AG09309 (cell line): ENCODE data around the gene ANKRD23.

Experiments
- DNase-seq: peaks from one replicate; pipeline ENCODE4 v3.0.0-alpha.2; 2010; ENCODE audit warnings: low read depth
- H3K4me3 ChIP-seq: 2 replicates; pipeline ENCODE4 v1.5.1; 2011; ENCODE audit warnings: mild to moderate bottlenecking, low read depth, low read length, moderate library complexity; ENCODE audit not compliant: control insufficient read depth
- TF ChIP-seq, protein P1 (sequence below): IDR thresholded peaks from 2 replicates; pipeline ENCODE4 v1.5.1; 2011; ENCODE audit warnings: mild to moderate bottlenecking, low read depth, low read length, inconsistent platforms; ENCODE audit not compliant: insufficient read depth, control insufficient read depth; ENCODE audit errors: missing control alignments

Gene ANKRD23

DNA sequence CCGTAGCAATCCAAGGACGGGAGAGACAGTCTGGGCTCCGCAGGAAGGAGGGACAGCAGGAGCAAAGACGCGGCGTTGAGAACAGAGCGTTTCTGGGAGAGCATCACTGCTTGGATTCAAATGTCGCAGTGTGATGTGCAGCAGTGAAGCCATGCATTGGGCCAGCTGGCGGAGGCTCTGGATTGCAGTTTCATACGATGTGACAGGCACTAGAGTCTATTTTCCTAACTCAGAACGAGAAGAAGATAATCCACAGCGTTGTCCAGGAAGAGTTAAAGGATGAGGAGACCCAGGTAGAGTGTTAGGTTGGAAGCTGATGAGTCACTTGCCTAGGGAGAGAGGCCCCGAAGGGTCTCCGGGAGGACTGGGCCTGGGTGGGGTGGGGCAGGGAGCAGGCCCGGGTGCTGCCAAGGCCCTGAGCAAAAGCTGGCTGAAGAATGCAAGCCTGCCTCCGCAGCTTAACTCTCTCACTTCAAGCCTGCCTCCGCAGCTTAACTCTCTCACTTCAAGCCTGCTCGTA lies 43.7 kb upstream of the ANKRD23 start:
- TF ChIP-seq, protein P1, sequence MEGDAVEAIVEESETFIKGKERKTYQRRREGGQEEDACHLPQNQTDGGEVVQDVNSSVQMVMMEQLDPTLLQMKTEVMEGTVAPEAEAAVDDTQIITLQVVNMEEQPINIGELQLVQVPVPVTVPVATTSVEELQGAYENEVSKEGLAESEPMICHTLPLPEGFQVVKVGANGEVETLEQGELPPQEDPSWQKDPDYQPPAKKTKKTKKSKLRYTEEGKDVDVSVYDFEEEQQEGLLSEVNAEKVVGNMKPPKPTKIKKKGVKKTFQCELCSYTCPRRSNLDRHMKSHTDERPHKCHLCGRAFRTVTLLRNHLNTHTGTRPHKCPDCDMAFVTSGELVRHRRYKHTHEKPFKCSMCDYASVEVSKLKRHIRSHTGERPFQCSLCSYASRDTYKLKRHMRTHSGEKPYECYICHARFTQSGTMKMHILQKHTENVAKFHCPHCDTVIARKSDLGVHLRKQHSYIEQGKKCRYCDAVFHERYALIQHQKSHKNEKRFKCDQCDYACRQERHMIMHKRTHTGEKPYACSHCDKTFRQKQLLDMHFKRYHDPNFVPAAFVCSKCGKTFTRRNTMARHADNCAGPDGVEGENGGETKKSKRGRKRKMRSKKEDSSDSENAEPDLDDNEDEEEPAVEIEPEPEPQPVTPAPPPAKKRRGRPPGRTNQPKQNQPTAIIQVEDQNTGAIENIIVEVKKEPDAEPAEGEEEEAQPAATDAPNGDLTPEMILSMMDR, result no peak
- DNase-seq, result no peak
- H3K4me3 ChIP-seq, result no peak overlapping the region

DNA sequence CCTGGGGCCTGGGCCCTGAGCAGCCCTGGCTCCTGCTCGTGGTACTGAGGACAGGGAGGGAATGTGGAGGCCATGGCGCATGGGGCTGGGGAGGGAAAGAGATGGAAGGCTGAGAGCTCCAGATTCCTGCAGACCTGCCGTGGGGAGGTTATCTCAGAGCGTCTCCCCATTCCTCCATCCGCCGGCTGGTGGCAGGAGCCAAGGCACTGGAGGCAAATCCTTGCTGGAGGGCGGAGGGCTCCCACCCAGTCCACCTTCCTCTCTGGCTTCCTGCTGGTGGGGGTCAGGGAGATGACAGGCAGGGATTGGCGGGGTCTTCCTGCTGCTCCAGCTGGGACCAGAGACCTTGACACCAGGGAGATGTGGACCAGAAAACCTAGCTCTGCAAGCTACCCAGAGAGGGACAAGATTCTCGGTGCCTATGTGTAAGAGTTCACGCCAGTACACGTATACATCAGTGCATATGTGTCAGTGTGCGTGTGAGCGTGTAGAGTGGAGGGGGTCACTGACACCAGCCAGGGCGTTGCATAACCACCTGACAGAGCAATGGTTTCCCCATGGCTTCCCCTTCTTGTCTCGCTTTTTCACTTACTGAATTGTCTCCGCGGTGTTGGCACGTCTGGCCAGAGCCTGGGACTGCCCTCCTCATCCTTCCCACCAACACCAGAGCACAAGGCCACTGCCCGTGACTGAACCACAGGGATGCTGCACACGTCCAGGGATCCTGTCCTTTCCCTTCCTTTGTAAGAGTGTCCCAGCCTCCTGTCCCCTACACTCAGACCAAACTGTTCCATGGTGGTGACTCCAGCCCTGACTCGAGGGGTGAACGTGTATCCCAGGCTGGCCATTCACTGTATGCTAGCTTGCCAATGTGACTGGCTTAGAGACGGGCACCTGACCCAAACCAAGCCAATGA lies 41.9 kb upstream of the ANKRD23 start:
- TF ChIP-seq, protein P1, result no peak
- H3K4me3 ChIP-seq, result no peak overlapping the region
- no peak for DNase-seq

DNA sequence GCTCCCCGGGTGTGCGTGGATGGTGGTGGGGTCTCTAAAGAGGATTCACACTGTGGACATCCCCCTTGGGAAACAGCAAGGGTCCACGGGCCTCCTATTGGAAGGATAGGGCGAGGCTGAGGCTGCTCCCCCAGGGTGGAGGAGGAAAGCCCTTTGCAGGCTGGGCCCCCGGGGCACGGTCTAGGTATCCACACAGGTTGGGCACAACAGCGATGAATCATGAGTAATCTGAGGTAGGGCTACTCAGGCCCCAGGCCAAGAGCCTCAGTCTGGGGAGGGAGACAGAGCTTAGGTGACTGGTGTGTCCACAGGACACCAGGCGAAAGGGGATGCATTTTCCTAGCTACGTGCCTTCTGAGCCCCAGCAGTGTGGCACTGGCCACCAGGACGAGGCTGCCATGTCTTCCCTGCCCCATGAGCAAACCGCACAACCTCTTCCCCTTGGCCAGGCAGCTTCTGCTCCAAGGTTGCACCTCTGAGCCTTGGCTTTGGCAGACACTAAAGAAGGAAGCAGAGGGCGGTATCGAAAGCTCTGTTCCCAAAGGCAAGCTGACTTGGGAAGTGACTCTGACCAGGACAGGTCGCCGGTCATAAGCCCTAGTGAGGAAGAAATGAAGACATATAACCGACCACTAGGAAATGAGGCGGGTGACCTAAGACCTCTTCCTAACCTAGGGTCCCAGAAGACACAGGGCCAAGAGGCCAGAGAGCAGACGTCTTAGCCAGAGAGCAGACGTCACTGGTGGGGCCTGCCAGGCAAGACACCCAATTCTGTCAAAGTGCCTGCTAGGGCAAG lies 40.7 kb upstream of the ANKRD23 start:
- no peak overlapping the region for H3K4me3 ChIP-seq
- TF ChIP-seq, protein P1, result no peak
- DNase-seq, result no peak

DNA sequence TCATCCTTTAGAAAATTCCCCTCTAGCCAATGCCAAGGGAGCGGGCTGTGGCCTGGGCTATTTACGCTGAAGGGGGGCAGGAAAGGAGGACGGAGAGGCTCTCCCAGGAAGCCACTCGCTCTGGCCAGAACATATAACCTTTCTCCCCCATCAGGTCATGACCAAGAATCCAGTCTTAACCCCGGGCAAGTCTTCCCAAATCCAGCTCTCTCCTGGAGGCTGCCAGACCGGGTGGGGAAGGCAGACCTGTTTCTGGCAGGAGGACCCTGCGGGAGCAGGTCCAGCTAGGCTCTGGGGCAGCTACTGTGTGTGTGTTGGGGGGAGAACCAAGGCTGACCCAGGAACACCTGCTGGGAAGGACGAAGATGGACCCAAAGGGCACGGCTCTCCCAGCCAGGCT lies 39.5 kb upstream of the ANKRD23 start:
- no peak overlapping the region for H3K4me3 ChIP-seq
- DNase-seq, result no peak
- TF ChIP-seq, protein P1, result no peak

DNA sequence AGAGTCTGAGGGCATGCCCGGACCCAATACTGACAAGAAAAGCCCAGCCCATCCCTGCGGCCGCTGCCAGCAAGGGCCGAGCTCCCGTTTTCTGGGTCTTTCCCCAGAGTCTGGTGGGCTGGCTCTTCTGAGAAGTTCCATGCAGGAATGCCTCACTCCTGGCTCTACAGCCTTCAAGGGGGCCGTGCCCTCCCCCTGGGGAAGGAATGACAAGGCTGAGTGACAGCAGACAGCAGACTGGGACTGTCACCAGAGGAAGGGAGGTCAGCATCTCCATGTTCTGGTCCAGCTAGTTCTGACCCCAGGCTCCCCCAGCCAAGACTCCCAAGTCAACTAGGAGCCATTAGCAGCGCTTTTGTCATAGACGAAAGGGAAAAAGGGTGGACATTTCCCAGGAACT lies 39.1 kb upstream of the ANKRD23 start:
- TF ChIP-seq, protein P1, result no peak
- DNase-seq, result no peak
- H3K4me3 ChIP-seq, result no peak overlapping the region

DNA sequence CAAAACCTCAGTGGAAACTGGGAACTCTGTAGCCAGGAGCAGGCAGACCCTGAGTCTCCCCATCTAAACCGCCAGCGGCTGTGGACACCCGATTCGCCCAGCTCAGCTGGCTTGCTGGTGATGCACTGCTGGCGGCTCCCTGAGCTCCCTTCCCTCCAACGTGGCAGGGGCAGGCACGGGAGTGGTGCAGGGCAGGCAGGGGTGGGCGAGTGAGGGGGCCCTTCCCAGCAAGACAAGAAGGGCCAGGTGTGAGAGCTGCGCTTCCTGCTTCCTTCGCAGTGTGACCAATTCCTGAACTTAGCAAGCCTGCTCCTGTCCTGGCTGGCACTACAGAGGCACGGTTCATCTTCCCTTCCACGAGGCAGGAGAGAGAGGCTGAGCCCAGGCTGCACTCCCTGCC lies 38.4 kb upstream of the ANKRD23 start:
- H3K4me3 ChIP-seq, result no peak overlapping the region
- no peak for DNase-seq
- TF ChIP-seq, protein P1, result no peak
